NOMO-1 treated with DMSO at 0.1 percent for 48 hours (cell line): ENCODE data around the gene YY1.

Experiments used
- DNase-seq: peaks from one replicate; lab custom pipeline; 2025; ENCODE audit not compliant: unreplicated experiment; lab: John Stamatoyannopoulos, UW

Gene YY1

DNA sequence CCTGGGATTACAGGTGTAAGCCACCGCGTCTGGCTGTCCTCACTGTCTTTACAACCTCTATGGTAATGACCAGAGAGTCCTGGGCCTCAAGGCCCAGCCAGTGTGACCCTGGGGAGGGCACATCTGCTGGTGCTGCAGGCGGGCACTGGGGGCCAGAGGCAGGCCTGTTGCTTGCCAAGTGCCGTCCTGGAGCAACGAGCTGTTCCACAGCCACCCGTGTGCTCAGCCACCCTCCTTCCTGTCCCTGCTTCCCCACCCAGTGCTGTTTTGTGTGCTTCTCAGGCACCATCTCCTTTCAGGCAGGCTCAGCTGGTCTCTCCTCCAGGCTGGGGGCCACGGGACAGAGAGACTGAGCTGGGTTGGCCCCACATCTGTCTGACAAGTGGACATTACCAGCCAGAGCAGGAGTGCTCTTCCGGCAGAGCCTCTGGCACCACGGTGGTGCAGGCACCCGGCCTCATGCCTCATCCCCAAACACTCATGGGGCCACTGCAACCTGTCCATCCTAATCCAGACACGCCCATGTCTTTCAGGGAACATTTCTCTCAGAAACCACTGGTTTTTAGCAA lies 93.2 kb downstream of the YY1 start:
- DNase-seq, result no peak
